Measurements from ENCODE around the gene CHRNB2. TPM values are rescaled to one million over a fixed set of nuclear protein-coding genes. Genes with fewer than 3 reads are reported as not detected.

The CHRNB2 gene
- polyA plus RNA-seq, 1 donor (not counting 4 experiments of a cell fraction or from before 2014, with no cell fraction given) = 0.09 TPM

GRCh38 chr1:154546264-154547063, 21.1 kb upstream of the CHRNB2 start:
- TF ChIP-seq, protein P1, sequence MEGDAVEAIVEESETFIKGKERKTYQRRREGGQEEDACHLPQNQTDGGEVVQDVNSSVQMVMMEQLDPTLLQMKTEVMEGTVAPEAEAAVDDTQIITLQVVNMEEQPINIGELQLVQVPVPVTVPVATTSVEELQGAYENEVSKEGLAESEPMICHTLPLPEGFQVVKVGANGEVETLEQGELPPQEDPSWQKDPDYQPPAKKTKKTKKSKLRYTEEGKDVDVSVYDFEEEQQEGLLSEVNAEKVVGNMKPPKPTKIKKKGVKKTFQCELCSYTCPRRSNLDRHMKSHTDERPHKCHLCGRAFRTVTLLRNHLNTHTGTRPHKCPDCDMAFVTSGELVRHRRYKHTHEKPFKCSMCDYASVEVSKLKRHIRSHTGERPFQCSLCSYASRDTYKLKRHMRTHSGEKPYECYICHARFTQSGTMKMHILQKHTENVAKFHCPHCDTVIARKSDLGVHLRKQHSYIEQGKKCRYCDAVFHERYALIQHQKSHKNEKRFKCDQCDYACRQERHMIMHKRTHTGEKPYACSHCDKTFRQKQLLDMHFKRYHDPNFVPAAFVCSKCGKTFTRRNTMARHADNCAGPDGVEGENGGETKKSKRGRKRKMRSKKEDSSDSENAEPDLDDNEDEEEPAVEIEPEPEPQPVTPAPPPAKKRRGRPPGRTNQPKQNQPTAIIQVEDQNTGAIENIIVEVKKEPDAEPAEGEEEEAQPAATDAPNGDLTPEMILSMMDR (optimal IDR thresholded peaks at IDR 0.05 in 1 of 3, IDR thresholded peaks at IDR 0.05 in 1 of 3, conservative IDR thresholded peaks at IDR 0.05 in 1 of 3; ENCODE audit: extremely low read depth in 1 of 3, insufficient read depth in 2 of 3, low read length in 3 of 3) = peak; percentile 76 to 87 (median 79)
- no peak for TF ChIP-seq EZH2 (IDR thresholded peaks at IDR 0.05; ENCODE audit: low read length)
- FAIRE-seq = no peak
- Histone ChIP-seq H3K4me2 (ENCODE audit: control insufficient read depth, extremely low read depth, insufficient read depth, low read depth, low read length) (peak overlapping the region; percentile 2), H3K4me3 (ENCODE audit: control insufficient read depth in 2 of 3, extremely low read depth in 1 of 3, insufficient read depth in 2 of 3, low read depth in 1 of 3, low read length in 3 of 3) (no peak overlapping the region), H3K4me1 (ENCODE audit: control insufficient read depth, extremely low read depth, insufficient read depth, low read length) (peaks cover 13% of the 10 kb centered on the region), H3K27ac (ENCODE audit: control insufficient read depth, insufficient read depth, low read length) (no peak overlapping the region), H4K20me1 (ENCODE audit: control insufficient read depth, extremely low read depth, insufficient read depth, low read length) (no peaks in the 10 kb centered on the region), H3K9me1 (ENCODE audit: control insufficient read depth, extremely low read depth, insufficient read depth, low read length) (peaks cover 2% of the 10 kb centered on the region), H3K79me2 (ENCODE audit: control insufficient read depth, insufficient read depth, low read length) (no peaks in the 10 kb centered on the region), H2AFZ (ENCODE audit: control insufficient read depth, low read length) (peak overlapping the region; percentile 48), H3K36me3 (ENCODE audit: control insufficient read depth in 2 of 2, extremely low read depth in 1 of 2, insufficient read depth in 2 of 2, low read length in 2 of 2) (peaks cover 20 to 29% of the 10 kb centered on the region in 2 experiments), H3K9me3 (ENCODE audit: control insufficient read depth, low read depth, low read length) (no peaks in the 10 kb centered on the region), H3K9ac (ENCODE audit: control insufficient read depth, extremely low read depth, insufficient read depth, low read length) (no peak overlapping the region), H3K27me3 (ENCODE audit: control insufficient read depth, extremely low read depth, insufficient read depth, low read length) (peaks cover 8% of the 10 kb centered on the region)
- dilution Hi-C loops (cut with MboI; ENCODE audit: extremely low pct_ligation_motif_present, low sequenced_read_pairs) = no loop called here
- no peak for DNase-seq (ENCODE audit: low read depth, low spot score)

DNA sequence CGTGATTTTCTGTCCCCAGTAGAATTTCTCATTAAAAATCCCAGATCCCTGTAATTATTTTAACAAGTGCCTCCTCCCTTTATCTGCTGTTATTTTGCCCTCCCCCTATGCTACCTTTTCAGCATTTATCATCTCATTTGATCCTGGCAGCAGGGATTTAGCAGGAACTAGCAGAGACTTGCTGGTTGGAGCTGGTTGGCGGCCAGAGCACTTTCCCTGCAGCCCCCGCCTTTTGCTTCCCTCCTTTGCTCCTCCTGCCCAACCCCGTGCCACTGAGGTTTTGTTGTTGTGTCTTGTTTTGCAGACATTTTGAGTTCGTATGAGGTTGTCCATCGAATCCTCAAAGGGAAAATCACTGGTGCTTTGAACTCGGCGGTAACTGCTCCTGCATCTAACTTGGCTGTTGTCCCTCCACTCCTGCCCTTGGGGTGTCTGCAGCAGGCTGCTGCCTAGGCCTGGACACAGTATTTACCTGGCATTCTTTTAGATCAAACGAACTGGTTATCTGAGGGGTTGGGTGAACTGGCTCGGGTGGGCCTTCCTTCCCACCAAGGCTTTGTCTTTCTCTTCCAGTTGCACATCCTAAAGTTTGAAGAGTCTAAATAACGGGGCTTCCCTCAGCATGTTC, 20.4 kb upstream of the CHRNB2 start:
- Histone ChIP-seq H3K4me3 (ENCODE audit: control insufficient read depth in 2 of 3, extremely low read depth in 1 of 3, insufficient read depth in 2 of 3, low read depth in 1 of 3, low read length in 3 of 3) (no peak overlapping the region), H3K9me3 (ENCODE audit: control insufficient read depth, low read depth, low read length) (no peaks in the 10 kb centered on the region), H3K27ac (ENCODE audit: control insufficient read depth, insufficient read depth, low read length) (no peak overlapping the region), H3K4me1 (ENCODE audit: control insufficient read depth, extremely low read depth, insufficient read depth, low read length) (peaks cover 13% of the 10 kb centered on the region), H3K4me2 (ENCODE audit: control insufficient read depth, extremely low read depth, insufficient read depth, low read depth, low read length) (peak overlapping the region; percentile 2), H3K36me3 (ENCODE audit: control insufficient read depth in 2 of 2, extremely low read depth in 1 of 2, insufficient read depth in 2 of 2, low read length in 2 of 2) (peaks cover 26 to 36% of the 10 kb centered on the region in 2 experiments), H2AFZ (ENCODE audit: control insufficient read depth, low read length) (no peak overlapping the region), H4K20me1 (ENCODE audit: control insufficient read depth, extremely low read depth, insufficient read depth, low read length) (no peaks in the 10 kb centered on the region), H3K9me1 (ENCODE audit: control insufficient read depth, extremely low read depth, insufficient read depth, low read length) (peaks cover 2% of the 10 kb centered on the region), H3K27me3 (ENCODE audit: control insufficient read depth, extremely low read depth, insufficient read depth, low read length) (peaks cover 6% of the 10 kb centered on the region), H3K79me2 (ENCODE audit: control insufficient read depth, insufficient read depth, low read length) (no peaks in the 10 kb centered on the region), H3K9ac (ENCODE audit: control insufficient read depth, extremely low read depth, insufficient read depth, low read length) (no peak overlapping the region)
- FAIRE-seq (peak; percentile 57), DNase-seq (ENCODE audit: low read depth, low spot score) (no peak)
- dilution Hi-C loops (cut with MboI; ENCODE audit: extremely low pct_ligation_motif_present, low sequenced_read_pairs) = no loop called here
- TF ChIP-seq, protein P1 (optimal IDR thresholded peaks at IDR 0.05 in 1 of 3, IDR thresholded peaks at IDR 0.05 in 1 of 3, conservative IDR thresholded peaks at IDR 0.05 in 1 of 3; ENCODE audit: extremely low read depth in 1 of 3, insufficient read depth in 2 of 3, low read length in 3 of 3) = no peak
- no peak for TF ChIP-seq EZH2 (IDR thresholded peaks at IDR 0.05; ENCODE audit: low read length)
